COLO668 (cell line): ENCODE measurements around the gene WNT10A.

Experiments
- DNase-seq: peaks from one replicate; lab custom pipeline; 2025; ENCODE audit not compliant: unreplicated experiment; lab: John Stamatoyannopoulos, UW

The WNT10A gene

DNA sequence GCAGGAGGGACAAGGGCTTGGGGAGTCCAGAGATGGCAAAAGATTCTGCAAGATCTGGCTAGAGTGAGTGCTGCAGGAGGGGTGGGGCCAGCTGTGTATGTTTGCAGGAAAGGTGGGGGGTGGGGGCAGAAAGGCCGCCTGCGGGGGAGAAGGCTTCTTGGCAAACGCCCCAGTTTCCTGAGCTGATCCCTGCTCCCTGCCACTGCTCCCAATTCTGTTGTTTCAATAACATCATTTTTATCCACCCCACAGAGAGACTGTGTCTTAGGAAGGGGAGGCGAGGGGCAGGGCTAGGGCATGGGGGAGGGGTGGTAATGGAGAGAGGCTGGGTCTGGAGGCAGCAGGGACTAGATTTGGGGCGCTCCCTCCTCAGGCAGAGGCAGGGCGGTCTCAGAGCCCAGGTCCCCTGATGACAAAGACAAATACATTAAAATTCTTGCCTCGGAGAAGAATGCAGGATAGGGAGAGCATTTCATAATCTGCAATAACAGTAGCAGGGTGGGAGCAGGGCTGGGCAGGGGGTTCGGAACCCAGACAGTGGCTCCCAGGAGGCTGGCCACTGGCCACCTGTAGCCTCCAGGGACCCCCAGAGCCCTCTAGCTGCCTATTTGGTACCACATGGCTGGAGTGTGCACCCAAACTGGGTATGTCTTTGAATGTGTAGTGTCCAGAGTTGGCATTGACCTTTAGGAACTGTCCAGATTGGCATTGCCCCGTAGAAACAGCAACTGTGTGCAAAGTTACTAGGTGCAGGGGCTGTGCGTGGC is 23.1 kb upstream of the WNT10A start:
- no peak for DNase-seq

DNA sequence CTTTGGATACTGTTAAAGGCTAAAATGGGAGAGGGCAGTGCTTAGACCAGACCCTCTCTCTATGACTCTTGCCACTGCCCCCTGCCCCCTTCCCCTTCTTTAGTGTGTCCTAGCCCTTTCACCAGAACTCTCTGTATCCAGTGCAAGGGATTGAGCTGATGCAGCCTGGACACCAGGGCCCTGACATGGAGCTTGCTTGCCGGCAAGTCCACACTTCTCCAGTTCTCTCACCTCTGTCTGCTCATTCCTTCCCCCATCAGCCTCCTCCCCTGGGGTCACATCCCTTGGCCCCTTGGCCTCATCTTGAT is 22.6 kb upstream of the WNT10A start:
- no peak for DNase-seq

- no peak for DNase-seq
Observed at GRCh38 chr2:218858671-218859555, 21.7 kb upstream of the WNT10A start.

- DNase-seq: peak; percentile 37
Observed at GRCh38 chr2:218859556-218859987, 21.1 kb upstream of the WNT10A start, which contains the start of gene WNT6. Gene WNT6, plus strand, starts transcription at chr2:218859805. Its CDS starts 233 bp downstream, at chr2:218860038.

DNA sequence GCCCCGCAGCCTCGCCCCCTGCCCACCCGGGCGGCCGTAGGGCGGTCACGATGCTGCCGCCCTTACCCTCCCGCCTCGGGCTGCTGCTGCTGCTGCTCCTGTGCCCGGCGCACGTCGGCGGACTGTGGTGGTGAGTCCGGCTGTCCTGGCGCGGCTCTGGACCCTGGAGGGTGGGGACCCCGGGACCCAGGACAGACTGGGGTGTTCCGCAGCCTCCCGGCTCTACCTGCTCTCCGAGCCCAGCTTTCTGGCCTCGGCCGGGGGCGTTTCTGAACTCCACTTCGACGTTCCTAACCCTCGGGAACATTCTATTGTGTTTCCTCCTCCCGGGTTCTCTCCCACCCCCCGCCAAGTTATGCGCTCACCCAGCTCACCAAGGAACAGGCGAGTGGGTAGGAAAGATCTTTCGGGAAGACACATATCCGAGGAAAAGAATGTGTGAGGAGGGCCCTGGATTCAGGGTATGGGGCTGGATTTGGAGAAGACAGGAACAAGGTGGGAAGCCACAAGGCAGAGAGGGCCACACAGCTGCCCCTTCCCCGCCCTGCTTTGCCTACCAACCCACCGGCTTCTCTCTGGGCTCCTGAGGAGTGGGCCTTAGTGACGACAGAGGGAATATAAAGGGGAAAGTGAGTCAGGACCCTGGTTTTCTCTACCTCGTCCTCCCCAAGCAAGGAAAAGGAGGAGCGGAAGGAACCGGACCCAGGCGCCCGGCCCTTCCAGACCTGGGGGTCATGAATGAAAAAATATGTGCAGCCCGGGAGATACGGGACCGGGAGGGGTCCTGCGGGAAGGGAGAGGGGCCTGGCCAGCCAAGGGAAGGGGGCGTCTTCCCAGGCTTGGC is 20.4 kb upstream of the WNT10A start:
- no peak for DNase-seq

DNA sequence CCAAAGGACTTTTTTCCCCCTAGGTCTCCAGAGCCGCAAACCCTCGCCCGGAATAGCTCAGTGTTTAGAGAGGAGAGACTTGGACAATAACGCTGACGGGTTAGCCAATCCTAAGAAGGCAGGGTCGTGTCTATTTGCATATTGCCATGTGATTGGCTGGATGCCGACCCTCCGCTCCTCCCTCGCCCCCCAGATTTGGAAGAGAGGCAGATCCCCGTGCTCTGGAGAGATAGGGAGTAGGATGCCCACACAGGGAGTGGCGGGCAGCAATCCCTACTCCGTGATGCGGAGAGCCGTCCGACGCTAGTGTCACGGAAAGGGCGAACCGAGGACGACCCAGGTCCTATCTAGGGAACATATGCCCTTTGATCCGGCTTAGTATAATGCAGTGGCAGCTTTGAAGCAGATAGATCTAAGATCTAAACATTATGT is 19.7 kb upstream of the WNT10A start:
- peak; percentile 26 for DNase-seq

DNA sequence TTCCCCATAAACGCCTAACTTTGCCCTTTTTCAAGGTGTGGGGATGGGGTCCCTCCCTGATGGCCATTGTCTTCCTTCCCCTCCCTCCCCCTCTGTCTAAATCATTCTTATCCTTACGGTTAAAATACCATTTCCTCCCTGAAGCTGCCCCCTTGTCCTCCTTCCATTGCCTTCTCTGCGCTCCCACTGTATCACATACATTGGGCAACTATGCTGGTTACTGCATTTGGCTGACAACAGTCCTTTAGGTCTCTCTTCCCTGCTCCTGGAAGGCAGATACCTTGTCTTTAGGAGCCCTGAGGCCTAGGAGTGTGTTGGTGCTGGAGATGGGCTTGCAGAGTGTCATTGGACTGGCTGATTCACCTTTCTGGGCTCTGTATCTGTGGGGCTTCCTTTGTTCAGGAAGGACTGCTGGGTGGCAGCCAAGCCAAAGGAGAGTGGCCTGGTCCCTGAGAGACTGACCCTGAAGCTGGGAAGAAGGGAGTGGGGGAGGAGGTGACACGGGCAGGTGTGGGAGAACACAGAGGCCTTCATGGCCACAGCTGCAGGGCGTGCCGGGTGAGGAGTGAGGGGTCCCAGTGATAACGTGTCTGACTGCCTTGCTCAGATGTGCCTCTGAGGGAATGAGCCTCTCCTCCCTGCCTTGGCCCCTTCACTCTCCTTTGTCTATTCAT is 18.9 kb upstream of the WNT10A start:
- no peak for DNase-seq

- no peak for DNase-seq
Observed at GRCh38 chr2:218863021-218863520, 17.6 kb upstream of the WNT10A start.

GRCh38 chr2:218865396-218865795 is 15.3 kb upstream of the WNT10A start:
- DNase-seq: no peak

- no peak for DNase-seq
Observed at GRCh38 chr2:218865999-218866398, 14.7 kb upstream of the WNT10A start.

DNA sequence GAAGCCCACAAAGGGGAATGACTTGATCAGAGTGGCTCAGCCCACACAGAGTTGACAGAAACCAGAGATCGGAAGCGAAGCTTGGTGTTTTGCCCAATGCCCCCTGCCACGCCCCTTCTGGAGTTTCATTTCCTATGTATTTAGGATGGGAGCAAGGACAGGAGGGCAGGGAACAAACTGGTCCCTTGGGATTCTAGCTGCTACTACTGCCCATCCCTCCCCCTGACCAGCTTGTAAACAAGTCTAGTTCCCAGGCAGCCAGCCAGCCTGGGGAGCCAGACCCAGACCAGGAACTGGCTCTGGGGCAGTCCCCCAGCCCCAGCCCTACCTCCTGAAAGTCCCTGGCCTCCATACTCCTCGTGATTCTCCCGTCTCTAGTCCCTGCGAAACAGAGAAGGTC is 12.8 kb upstream of the WNT10A start:
- no peak for DNase-seq

GRCh38 chr2:218869064-218869463 is 11.6 kb upstream of the WNT10A start:
- no peak for DNase-seq

- no peak for DNase-seq
Observed at GRCh38 chr2:218870984-218871344, 9.7 kb upstream of the WNT10A start.

- DNase-seq: peak; percentile 31
Observed at GRCh38 chr2:218871345-218872302, 9.0 kb upstream of the WNT10A start.

DNA sequence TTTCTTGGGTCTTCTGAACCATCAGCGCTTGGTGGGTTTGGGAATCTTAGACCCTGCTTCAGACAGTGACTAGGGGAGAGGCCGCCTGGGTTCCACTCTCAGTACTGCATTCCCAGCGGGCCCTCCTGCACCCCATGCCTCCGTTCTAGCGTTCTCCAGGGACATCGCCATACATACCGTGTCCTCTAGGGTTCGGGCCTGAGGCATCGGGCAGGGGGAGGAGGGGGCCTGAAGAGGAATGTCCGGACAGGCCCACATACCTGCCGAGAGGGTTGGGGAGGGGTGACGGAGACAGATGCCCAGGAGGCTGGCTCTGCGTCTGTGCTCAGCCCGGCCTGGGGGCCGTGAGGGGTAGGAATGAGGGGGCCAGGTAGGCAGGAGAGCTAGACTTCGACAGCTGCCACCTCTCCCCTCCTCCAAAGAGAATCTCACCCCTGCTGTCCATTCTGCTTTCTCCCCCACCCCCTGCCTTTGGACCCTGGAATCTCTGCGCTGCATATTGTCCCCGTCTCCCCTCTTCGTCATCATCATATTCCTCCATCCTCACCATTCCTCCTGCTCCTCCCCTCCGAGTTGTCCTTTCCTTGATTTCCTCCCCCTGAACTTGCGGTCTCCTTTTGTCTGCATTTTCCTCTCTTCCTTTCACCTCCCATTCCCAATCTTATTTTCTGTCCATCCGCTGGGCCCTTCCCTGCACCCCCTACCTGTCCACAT is 7.8 kb upstream of the WNT10A start:
- no peak for DNase-seq

- DNase-seq: no peak
Observed at GRCh38 chr2:218873359-218874194, 7.1 kb upstream of the WNT10A start.

- DNase-seq: no peak
Observed at GRCh38 chr2:218875692-218876246, 4.9 kb upstream of the WNT10A start.
